Vagina (tissue), 2 donors: ENCODE measurements around the gene SHC3.

ENCODE experiments used
- CTCF ChIP-seq, 3 experiments: fragments of 450-650 bp in 2 of 3; fragments of 200-600 bp in 1 of 3; sonication (generic) in 1 of 3; IDR thresholded peaks; one replicate each; pipeline ENCODE4 v1.5.1; 2017 to 2019; ENCODE audit warnings: antibody characterized with exemption in 3 of 3, mild to moderate bottlenecking in 2 of 3, moderate library complexity in 2 of 3
- POLR2A ChIP-seq, 2 donors: fragments of 450-650 bp; IDR thresholded peaks; one replicate each; pipeline ENCODE4 v1.6.1; 2017; ENCODE audit warnings: antibody characterized with exemption in 2 of 2, mild to moderate bottlenecking in 2 of 2, moderate library complexity in 2 of 2

DNA sequence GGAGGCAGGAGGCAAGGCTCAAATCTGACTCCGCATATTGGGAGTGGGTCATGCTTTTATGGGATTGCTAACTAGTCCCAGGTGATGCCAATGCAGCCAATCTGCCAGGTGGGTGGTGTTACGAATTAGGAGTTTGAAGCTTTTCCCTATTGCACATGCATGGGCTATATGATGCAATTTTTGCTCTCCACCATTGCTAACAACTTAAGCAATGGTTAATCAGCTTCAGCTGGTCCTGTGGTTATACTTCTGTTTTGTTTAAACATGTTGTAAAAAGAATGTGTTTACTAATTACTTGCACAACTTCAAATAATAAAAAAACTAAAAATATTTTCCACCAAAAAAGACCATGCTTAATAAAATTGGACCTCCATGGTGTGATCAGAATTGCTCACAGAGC lies 55.7 kb downstream of the SHC3 start:
- TF ChIP-seq CTCF (IDR thresholded peaks at IDR 0.05) (no peak), POLR2A (IDR thresholded peaks at IDR 0.05) (no peak)
